GM23338 (cell line): ENCODE measurements around the gene MKRN1. TPM values are rescaled to one million over a fixed set of nuclear protein-coding genes. Genes with fewer than 3 reads are reported as not detected.

ENCODE experiments used
- ATAC-seq: fragments of 200-7000 bp; cut with Tn5 transposase; 3 replicates; pipeline ENCODE4 v1.9.1; 2020
- DNase-seq: peaks from one replicate; pipeline ENCODE4 v3.0.0-alpha.2; 2015; ENCODE audit warnings: low spot score
- H2AFZ ChIP-seq: fragments of 200-600 bp; sonication (generic); 2 replicates; pipeline ENCODE4 v1.8.0; 2016; ENCODE audit warnings: antibody characterized with exemption, mild to moderate bottlenecking, moderate library complexity
- H3F3A ChIP-seq: fragments of 200-600 bp; sonication (generic); replicated peaks from 2 replicates; pipeline ENCODE4 v1.8.0; 2017; ENCODE audit warnings: antibody characterized with exemption, mixed run types, low read depth
- H3K27ac ChIP-seq: fragments of 200-600 bp; sonication (generic); 2 replicates; pipeline ENCODE4 v1.6.1; 2016; ENCODE audit warnings: low read depth
- H3K27me3 ChIP-seq: fragments of 200-600 bp; sonication (generic); 2 replicates; pipeline ENCODE4 v1.8.0; 2016; ENCODE audit warnings: mild to moderate bottlenecking, mixed run types, moderate library complexity; ENCODE audit not compliant: insufficient read depth
- H3K36me3 ChIP-seq: fragments of 200-600 bp; sonication (generic); 2 replicates; pipeline ENCODE4 v1.8.0; 2016; ENCODE audit warnings: mild to moderate bottlenecking; ENCODE audit not compliant: insufficient read depth
- H3K4me1 ChIP-seq: fragments of 200-600 bp; sonication (generic); 2 replicates; pipeline ENCODE4 v1.8.0; 2016; ENCODE audit warnings: mild to moderate bottlenecking, moderate library complexity; ENCODE audit not compliant: insufficient read depth
- H3K4me2 ChIP-seq: fragments of 200-600 bp; sonication (generic); 2 replicates; pipeline ENCODE4 v1.7.1; 2017; ENCODE audit warnings: mixed run types
- H3K4me3 ChIP-seq: fragments of 200-600 bp; sonication (generic); 2 replicates; pipeline ENCODE4 v1.6.1; 2016; ENCODE audit warnings: mixed run types
- H3K79me2 ChIP-seq: fragments of 200-600 bp; sonication (generic); replicated peaks from 2 replicates; pipeline ENCODE4 v1.8.0; 2017; ENCODE audit warnings: mild to moderate bottlenecking; ENCODE audit not compliant: insufficient read depth
- H3K9me2 ChIP-seq: fragments of 200-600 bp; sonication (generic); 2 replicates; pipeline ENCODE4 v1.8.0; 2017; ENCODE audit not compliant: insufficient read depth
- H4K20me1 ChIP-seq: fragments of 200-600 bp; sonication (generic); replicated peaks from 2 replicates; pipeline ENCODE4 v1.8.0; 2017; ENCODE audit warnings: mild to moderate bottlenecking; ENCODE audit not compliant: insufficient read depth
- H3K27ac Mint-ChIP-seq: 2 replicates; pipeline ENCODE4 v1.8.0; 2020; ENCODE audit warnings: inconsistent platforms, mild to moderate bottlenecking, moderate library complexity, mixed read lengths
- H3K27me3 Mint-ChIP-seq: 3 replicates; pipeline ENCODE4 v1.8.0; 2022; ENCODE audit warnings: low read depth, mild to moderate bottlenecking, moderate library complexity, mixed read lengths, inconsistent platforms; ENCODE audit not compliant: insufficient read depth, poor library complexity
- H3K36me3 Mint-ChIP-seq: 3 replicates; pipeline ENCODE4 v1.8.0; 2021; ENCODE audit warnings: low read depth, mild to moderate bottlenecking, inconsistent platforms, moderate library complexity, mixed read lengths
- H3K4me1 Mint-ChIP-seq: 3 replicates; pipeline ENCODE4 v1.8.0; 2020; ENCODE audit warnings: mild to moderate bottlenecking, inconsistent platforms, mixed read lengths
- H3K4me3 Mint-ChIP-seq: 3 replicates; pipeline ENCODE4 v1.8.0; 2021; ENCODE audit warnings: moderate library complexity, mild to moderate bottlenecking, inconsistent platforms, mixed read lengths
- H3K9me3 Mint-ChIP-seq: 3 replicates; pipeline ENCODE4 v1.8.0; 2020; ENCODE audit warnings: moderate library complexity, mild to moderate bottlenecking, inconsistent platforms, mixed read lengths
- CREB1 ChIP-seq: fragments of 250-450 bp; sonication (Bioruptor Pico); IDR thresholded peaks from 2 replicates; pipeline ENCODE4 v1.5.0; 2020; ENCODE audit warnings: low read depth, mild to moderate bottlenecking, moderate library complexity
- EZH2 ChIP-seq: fragments of 200-600 bp; sonication (generic); IDR thresholded peaks from one replicate; pipeline ENCODE4 v1.8.0; 2017; ENCODE audit warnings: antibody characterized with exemption, mild to moderate bottlenecking, low read depth; ENCODE audit not compliant: unreplicated experiment
- EZH2phosphoT487 ChIP-seq: fragments of 200-600 bp; sonication (generic); IDR thresholded peaks from one replicate; pipeline ENCODE4 v1.8.1; 2018; ENCODE audit warnings: antibody characterized with exemption; ENCODE audit not compliant: unreplicated experiment
- JUNB ChIP-seq: IDR thresholded peaks from one replicate; pipeline ENCODE4 v1.6.1; 2016; ENCODE audit warnings: antibody characterized with exemption; ENCODE audit not compliant: unreplicated experiment
- NANOG ChIP-seq: IDR thresholded peaks from 2 replicates; pipeline ENCODE4 v1.6.1; 2016; ENCODE audit warnings: antibody characterized with exemption, borderline replicate concordance
- POLR2AphosphoS5 ChIP-seq: IDR thresholded peaks from 2 replicates; pipeline ENCODE4 v1.6.1; 2016; ENCODE audit warnings: antibody characterized with exemption, low read depth
- STAT1 ChIP-seq: IDR thresholded peaks from one replicate; pipeline ENCODE4 v1.6.1; 2016; ENCODE audit warnings: antibody characterized with exemption; ENCODE audit not compliant: unreplicated experiment
- ZNF114 ChIP-seq: fragments of 250-450 bp; sonication (Bioruptor Pico); IDR thresholded peaks from 2 replicates; pipeline ENCODE4 v1.5.0; 2020; ENCODE audit warnings: mild to moderate bottlenecking, moderate library complexity
- ZNF331 ChIP-seq: fragments of 250-450 bp; sonication (Bioruptor Pico); IDR thresholded peaks from 2 replicates; pipeline ENCODE4 v1.5.0; 2020; ENCODE audit warnings: low read depth, mild to moderate bottlenecking, moderate library complexity
- polyA plus RNA-seq: library from polyadenylated mRNA; unstranded; fragments of >200 nt; fragmentation: Nextera tagmentation; extraction: Ambion mirVana; gene quantifications from 2 replicates; pipeline ENCODE4 v1.2.1, GENCODE V29; 2016
- total RNA-seq: library from RNA; depleted of rRNA; stranded (reverse); fragments of >200 nt; shearing (Covaris generic); gene quantifications from 2 replicates; pipeline ENCODE4 v1.2.3, GENCODE V29; 2014
- TF ChIP-seq, protein P1 (sequence below): fragments of 250-450 bp; sonication (Bioruptor Pico); IDR thresholded peaks from 2 replicates; pipeline ENCODE4 v1.5.0; 2020; ENCODE audit warnings: mild to moderate bottlenecking, moderate library complexity
- TF ChIP-seq, protein P2 (sequence below): IDR thresholded peaks from 2 replicates; pipeline ENCODE4 v1.6.1; 2016; ENCODE audit warnings: antibody characterized with exemption
- TF ChIP-seq, protein P3 (sequence below), 2 experiments: fragments of 200-600 bp in 1 of 2; sonication (generic) in 1 of 2; conservative IDR thresholded peaks; 2 replicates each; pipeline versions ENCODE4 v1.5.1 to v1.6.1; 2016 to 2017; ENCODE audit warnings: antibody characterized with exemption in 2 of 2, low read depth in 2 of 2, mild to moderate bottlenecking in 2 of 2, moderate library complexity in 1 of 2
- TF ChIP-seq, protein P4 (sequence below): IDR thresholded peaks from one replicate; pipeline ENCODE4 v1.6.1; 2018; ENCODE audit warnings: antibody characterized with exemption; ENCODE audit not compliant: unreplicated experiment

Gene MKRN1
- total and polyA plus RNA-seq, 2 experiments from 2014 or later = 65.0 to 86.8 TPM

DNA sequence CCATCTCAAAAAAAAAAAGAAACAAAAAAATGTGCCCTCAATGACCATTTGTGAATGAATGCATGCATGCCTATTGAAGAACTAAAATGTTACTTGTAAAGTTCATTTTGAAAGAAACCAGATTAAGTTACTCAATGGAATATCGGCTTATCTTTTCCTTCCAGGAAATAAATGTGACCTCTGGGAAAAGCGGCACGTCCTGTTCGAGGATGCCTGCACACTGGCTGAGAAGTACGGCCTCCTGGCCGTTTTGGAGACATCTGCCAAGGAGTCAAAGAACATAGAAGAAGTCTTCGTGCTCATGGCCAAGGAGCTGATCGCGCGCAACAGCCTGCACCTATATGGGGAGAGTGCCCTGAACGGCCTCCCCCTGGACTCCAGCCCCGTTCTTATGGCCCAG, 53.6 kb downstream of the MKRN1 start:
- H3K36me3 ChIP-seq = no peaks in the 10 kb centered on the region
- no peaks in the 10 kb centered on the region for H3K79me2 ChIP-seq
- Mint-ChIP-seq H3K4me3 (no peak overlapping the region), H3K9me3 (peaks cover 2% of the 10 kb centered on the region; the same call in 2 of the 3 replicates), H3K36me3 (peaks cover 17% of the 10 kb centered on the region; the same call in 2 of the 3 replicates), H3K4me1 (no peaks in the 10 kb centered on the region), H3K27me3 (peaks cover 4% of the 10 kb centered on the region), H3K27ac (no peak overlapping the region)
- DNase-seq (no peak), ATAC-seq (no peak)
- no peak overlapping the region for H3K4me2 ChIP-seq
- H3K27me3 ChIP-seq = no peaks in the 10 kb centered on the region
- H3F3A ChIP-seq = 0 out of 2 replicates have a peak, but pooled peaks cover 3% of the 10 kb centered on the region
- no peak overlapping the region for H3K4me3 ChIP-seq
- H4K20me1 ChIP-seq = no peaks in the 10 kb centered on the region
- no peaks in the 10 kb centered on the region for H3K9me2 ChIP-seq
- H3K27ac ChIP-seq = no peak overlapping the region
- no peak overlapping the region for H2AFZ ChIP-seq
- no peaks in the 10 kb centered on the region for H3K4me1 ChIP-seq
- TF ChIP-seq, protein P1, sequence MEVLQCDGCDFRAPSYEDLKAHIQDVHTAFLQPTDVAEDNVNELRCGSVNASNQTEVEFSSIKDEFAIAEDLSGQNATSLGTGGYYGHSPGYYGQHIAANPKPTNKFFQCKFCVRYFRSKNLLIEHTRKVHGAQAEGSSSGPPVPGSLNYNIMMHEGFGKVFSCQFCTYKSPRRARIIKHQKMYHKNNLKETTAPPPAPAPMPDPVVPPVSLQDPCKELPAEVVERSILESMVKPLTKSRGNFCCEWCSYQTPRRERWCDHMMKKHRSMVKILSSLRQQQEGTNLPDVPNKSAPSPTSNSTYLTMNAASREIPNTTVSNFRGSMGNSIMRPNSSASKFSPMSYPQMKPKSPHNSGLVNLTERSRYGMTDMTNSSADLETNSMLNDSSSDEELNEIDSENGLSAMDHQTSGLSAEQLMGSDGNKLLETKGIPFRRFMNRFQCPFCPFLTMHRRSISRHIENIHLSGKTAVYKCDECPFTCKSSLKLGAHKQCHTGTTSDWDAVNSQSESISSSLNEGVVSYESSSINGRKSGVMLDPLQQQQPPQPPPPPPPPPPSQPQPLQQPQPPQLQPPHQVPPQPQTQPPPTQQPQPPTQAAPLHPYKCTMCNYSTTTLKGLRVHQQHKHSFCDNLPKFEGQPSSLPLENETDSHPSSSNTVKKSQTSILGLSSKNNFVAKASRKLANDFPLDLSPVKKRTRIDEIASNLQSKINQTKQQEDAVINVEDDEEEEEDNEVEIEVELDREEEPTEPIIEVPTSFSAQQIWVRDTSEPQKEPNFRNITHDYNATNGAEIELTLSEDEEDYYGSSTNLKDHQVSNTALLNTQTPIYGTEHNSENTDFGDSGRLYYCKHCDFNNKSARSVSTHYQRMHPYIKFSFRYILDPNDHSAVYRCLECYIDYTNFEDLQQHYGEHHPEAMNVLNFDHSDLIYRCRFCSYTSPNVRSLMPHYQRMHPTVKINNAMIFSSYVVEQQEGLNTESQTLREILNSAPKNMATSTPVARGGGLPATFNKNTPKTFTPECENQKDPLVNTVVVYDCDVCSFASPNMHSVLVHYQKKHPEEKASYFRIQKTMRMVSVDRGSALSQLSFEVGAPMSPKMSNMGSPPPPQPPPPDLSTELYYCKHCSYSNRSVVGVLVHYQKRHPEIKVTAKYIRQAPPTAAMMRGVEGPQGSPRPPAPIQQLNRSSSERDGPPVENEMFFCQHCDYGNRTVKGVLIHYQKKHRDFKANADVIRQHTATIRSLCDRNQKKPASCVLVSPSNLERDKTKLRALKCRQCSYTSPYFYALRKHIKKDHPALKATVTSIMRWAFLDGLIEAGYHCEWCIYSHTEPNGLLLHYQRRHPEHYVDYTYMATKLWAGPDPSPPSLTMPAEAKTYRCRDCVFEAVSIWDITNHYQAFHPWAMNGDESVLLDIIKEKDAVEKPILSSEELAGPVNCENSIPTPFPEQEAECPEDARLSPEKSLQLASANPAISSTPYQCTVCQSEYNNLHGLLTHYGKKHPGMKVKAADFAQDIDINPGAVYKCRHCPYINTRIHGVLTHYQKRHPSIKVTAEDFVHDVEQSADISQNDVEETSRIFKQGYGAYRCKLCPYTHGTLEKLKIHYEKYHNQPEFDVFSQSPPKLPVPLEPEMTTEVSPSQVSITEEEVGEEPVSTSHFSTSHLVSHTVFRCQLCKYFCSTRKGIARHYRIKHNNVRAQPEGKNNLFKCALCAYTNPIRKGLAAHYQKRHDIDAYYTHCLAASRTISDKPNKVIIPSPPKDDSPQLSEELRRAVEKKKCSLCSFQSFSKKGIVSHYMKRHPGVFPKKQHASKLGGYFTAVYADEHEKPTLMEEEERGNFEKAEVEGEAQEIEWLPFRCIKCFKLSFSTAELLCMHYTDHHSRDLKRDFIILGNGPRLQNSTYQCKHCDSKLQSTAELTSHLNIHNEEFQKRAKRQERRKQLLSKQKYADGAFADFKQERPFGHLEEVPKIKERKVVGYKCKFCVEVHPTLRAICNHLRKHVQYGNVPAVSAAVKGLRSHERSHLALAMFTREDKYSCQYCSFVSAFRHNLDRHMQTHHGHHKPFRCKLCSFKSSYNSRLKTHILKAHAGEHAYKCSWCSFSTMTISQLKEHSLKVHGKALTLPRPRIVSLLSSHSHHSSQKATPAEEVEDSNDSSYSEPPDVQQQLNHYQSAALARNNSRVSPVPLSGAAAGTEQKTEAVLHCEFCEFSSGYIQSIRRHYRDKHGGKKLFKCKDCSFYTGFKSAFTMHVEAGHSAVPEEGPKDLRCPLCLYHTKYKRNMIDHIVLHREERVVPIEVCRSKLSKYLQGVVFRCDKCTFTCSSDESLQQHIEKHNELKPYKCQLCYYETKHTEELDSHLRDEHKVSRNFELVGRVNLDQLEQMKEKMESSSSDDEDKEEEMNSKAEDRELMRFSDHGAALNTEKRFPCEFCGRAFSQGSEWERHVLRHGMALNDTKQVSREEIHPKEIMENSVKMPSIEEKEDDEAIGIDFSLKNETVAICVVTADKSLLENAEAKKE (CRISPR knock-in tag) = no peak
- TF ChIP-seq STAT1 (no peak), EZH2 (no peak), CREB1 (CRISPR knock-in tag) (no peak), NANOG (no peak), EZH2phosphoT487 (no peak), ZNF114 (no peak), POLR2AphosphoS5 (no peak), JUNB (no peak), ZNF331 (no peak)
- TF ChIP-seq, protein P2, sequence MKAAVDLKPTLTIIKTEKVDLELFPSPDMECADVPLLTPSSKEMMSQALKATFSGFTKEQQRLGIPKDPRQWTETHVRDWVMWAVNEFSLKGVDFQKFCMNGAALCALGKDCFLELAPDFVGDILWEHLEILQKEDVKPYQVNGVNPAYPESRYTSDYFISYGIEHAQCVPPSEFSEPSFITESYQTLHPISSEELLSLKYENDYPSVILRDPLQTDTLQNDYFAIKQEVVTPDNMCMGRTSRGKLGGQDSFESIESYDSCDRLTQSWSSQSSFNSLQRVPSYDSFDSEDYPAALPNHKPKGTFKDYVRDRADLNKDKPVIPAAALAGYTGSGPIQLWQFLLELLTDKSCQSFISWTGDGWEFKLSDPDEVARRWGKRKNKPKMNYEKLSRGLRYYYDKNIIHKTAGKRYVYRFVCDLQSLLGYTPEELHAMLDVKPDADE = no peak
- TF ChIP-seq, protein P3, sequence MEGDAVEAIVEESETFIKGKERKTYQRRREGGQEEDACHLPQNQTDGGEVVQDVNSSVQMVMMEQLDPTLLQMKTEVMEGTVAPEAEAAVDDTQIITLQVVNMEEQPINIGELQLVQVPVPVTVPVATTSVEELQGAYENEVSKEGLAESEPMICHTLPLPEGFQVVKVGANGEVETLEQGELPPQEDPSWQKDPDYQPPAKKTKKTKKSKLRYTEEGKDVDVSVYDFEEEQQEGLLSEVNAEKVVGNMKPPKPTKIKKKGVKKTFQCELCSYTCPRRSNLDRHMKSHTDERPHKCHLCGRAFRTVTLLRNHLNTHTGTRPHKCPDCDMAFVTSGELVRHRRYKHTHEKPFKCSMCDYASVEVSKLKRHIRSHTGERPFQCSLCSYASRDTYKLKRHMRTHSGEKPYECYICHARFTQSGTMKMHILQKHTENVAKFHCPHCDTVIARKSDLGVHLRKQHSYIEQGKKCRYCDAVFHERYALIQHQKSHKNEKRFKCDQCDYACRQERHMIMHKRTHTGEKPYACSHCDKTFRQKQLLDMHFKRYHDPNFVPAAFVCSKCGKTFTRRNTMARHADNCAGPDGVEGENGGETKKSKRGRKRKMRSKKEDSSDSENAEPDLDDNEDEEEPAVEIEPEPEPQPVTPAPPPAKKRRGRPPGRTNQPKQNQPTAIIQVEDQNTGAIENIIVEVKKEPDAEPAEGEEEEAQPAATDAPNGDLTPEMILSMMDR (conservative IDR thresholded peaks at IDR 0.05; ENCODE audit: low read depth in 2 of 2) = no peak
- TF ChIP-seq, protein P4, sequence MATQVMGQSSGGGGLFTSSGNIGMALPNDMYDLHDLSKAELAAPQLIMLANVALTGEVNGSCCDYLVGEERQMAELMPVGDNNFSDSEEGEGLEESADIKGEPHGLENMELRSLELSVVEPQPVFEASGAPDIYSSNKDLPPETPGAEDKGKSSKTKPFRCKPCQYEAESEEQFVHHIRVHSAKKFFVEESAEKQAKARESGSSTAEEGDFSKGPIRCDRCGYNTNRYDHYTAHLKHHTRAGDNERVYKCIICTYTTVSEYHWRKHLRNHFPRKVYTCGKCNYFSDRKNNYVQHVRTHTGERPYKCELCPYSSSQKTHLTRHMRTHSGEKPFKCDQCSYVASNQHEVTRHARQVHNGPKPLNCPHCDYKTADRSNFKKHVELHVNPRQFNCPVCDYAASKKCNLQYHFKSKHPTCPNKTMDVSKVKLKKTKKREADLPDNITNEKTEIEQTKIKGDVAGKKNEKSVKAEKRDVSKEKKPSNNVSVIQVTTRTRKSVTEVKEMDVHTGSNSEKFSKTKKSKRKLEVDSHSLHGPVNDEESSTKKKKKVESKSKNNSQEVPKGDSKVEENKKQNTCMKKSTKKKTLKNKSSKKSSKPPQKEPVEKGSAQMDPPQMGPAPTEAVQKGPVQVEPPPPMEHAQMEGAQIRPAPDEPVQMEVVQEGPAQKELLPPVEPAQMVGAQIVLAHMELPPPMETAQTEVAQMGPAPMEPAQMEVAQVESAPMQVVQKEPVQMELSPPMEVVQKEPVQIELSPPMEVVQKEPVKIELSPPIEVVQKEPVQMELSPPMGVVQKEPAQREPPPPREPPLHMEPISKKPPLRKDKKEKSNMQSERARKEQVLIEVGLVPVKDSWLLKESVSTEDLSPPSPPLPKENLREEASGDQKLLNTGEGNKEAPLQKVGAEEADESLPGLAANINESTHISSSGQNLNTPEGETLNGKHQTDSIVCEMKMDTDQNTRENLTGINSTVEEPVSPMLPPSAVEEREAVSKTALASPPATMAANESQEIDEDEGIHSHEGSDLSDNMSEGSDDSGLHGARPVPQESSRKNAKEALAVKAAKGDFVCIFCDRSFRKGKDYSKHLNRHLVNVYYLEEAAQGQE = no peak
